HL-60 (cell line): ENCODE data around the gene CYP4F11.
"Not testable (repeated sequence)": the region's sequence is repeated elsewhere in the genome, so short reads cannot be mapped to it uniquely, and the experiment has no call there.

Source experiments
- DNase-seq, 2 experiments: peaks; one replicate each; pipeline ENCODE4 v3.0.0-alpha.2; 2010 to 2020; ENCODE audit warnings: low read depth in 1 of 2, low spot score in 1 of 2
- H3K27ac ChIP-seq: fragments of 250-450 bp; sonication (Bioruptor Pico); replicated peaks from 2 replicates; pipeline ENCODE4 v1.5.1; 2020; ENCODE audit warnings: mild to moderate bottlenecking, moderate library complexity
- H3K27me3 ChIP-seq: fragments of 250-450 bp; sonication (Bioruptor Pico); 2 replicates; pipeline ENCODE4 v1.5.1; 2021; ENCODE audit warnings: mild to moderate bottlenecking, moderate library complexity; ENCODE audit not compliant: insufficient read depth, poor library complexity, severe bottlenecking
- H3K4me3 ChIP-seq: replicated peaks from 2 replicates; pipeline ENCODE4 v1.5.1; 2011; ENCODE audit warnings: mild to moderate bottlenecking, control low read depth, low read length; ENCODE audit not compliant: insufficient read depth
- CTCF ChIP-seq: IDR thresholded peaks from one replicate; pipeline ENCODE4 v1.5.1; 2011; ENCODE audit warnings: low read length, control low read depth, inconsistent platforms; ENCODE audit not compliant: insufficient read depth
- GABPA ChIP-seq: IDR thresholded peaks from 2 replicates; pipeline ENCODE4 v1.6.1; 2012; ENCODE audit warnings: low read depth
- POLR2AphosphoS5 ChIP-seq: IDR thresholded peaks from 2 replicates; pipeline ENCODE4 v1.6.1; 2012; ENCODE audit warnings: low read depth
- REST ChIP-seq: IDR thresholded peaks from 2 replicates; pipeline ENCODE4 v1.6.1; 2012; ENCODE audit warnings: low read depth; ENCODE audit not compliant: insufficient replicate concordance
- SPI1 ChIP-seq: IDR thresholded peaks from 2 replicates; pipeline ENCODE4 v1.6.1; 2012; ENCODE audit warnings: low read depth, mild to moderate bottlenecking, borderline replicate concordance

Gene CYP4F11

GRCh38 chr19:15885167-15885566 is 49.2 kb downstream of the CYP4F11 start:
- DNase-seq, result no peak
- TF ChIP-seq POLR2AphosphoS5 (no peak), CTCF (no peak), SPI1 (no peak), GABPA (no peak), REST (no peak)
- H3K27me3 ChIP-seq, result no peaks in the 10 kb centered on the region
- no peak overlapping the region for H3K4me3 ChIP-seq
- H3K27ac ChIP-seq, result no peak overlapping the region

- peak; percentile 74 for TF ChIP-seq SPI1
- not testable (repeated sequence) for DNase-seq, H3K27ac ChIP-seq, H3K27me3 ChIP-seq, H3K4me3 ChIP-seq
Measured at GRCh38 chr19:15883329-15883728, 51.0 kb downstream of the CYP4F11 start.

- TF ChIP-seq CTCF, result no peak
- no peak for TF ChIP-seq POLR2AphosphoS5
- TF ChIP-seq REST, result no peak
- no peak for TF ChIP-seq SPI1
- TF ChIP-seq GABPA, result no peak
- H3K27ac ChIP-seq, result no peak overlapping the region
- DNase-seq, result no peak
- no peak overlapping the region for H3K4me3 ChIP-seq
- H3K27me3 ChIP-seq, result no peaks in the 10 kb centered on the region
Measured at GRCh38 chr19:15874821-15875474, 59.4 kb downstream of the CYP4F11 start.

GRCh38 chr19:15873771-15874170 is 60.6 kb downstream of the CYP4F11 start:
- DNase-seq, H3K27me3 ChIP-seq, H3K27ac ChIP-seq, H3K4me3 ChIP-seq: not testable (repeated sequence)

- DNase-seq, result peak; percentile 60 to 76
- no peak overlapping the region for H3K4me3 ChIP-seq
- H3K27ac ChIP-seq, result peak overlapping the region; percentile 98
- no peaks in the 10 kb centered on the region for H3K27me3 ChIP-seq
- TF ChIP-seq REST (no peak), GABPA (peak; percentile 35; the same call in 1 of the 2 replicates), POLR2AphosphoS5 (peak; percentile 52; the same call in 1 of the 2 replicates), CTCF (no peak), SPI1 (0 out of 2 replicates have a peak, but pooled peaks have one; percentile 1)
Measured at GRCh38 chr19:15871570-15871969, 62.8 kb downstream of the CYP4F11 start.
